ENCODE measurements around the gene TRNT1. TPM values are rescaled to one million over a fixed set of nuclear protein-coding genes. Genes with fewer than 3 reads are reported as not detected.

TRNT1 gene
- total and polyA plus RNA-seq, 2 experiments from 2014 or later: 33.9 to 36.4 TPM

DNA sequence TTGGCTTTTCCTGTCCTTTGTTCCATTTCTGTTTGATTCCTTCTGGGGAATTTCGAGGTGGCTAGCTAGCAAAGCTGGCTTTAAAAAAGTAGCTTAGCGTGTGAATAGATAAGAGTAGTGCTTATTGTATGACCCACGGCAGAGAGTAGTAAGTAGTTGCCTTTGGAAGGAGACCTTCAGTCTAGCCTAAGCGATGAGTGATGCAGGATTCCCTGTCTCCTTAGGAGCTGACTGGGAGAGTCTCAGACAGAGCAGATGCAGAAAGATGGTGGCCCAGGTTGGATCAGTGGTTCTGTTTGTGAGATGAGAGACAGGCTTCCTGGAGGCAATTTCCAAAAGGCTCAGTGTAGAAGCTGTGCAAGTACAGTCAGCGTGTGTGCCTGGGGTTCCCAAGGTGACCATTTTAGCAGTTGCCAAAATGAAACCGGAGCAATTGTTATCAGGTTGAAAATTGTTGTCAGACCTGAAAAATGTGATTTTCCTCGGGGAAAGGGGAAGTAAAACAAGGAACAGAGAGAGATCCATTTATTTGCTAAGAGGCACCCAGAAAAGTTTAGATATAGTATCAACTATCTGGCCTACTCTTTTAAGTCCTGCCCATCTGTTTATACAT lies 15.9 kb upstream of the TRNT1 start:
- Mint-ChIP-seq H3K9me3 (peaks cover 91% of the 10 kb centered on the region), H3K4me1 (no peaks in the 10 kb centered on the region), H3K36me3 (ENCODE audit: low read depth) (peaks cover 19% of the 10 kb centered on the region), H3K27me3 (ENCODE audit: insufficient read depth, low read depth, poor library complexity) (peaks cover 4% of the 10 kb centered on the region), H3K4me3 (no peak overlapping the region), H3K27ac (no peak overlapping the region)
- Histone ChIP-seq H3F3A (replicated peaks; ENCODE audit: low read depth) (no peaks in the 10 kb centered on the region), H3K4me1 (ENCODE audit: insufficient read depth) (peaks cover 16% of the 10 kb centered on the region), H2AFZ (peak overlapping the region; percentile 72; the same call in 1 of the 2 replicates), H3K79me2 (replicated peaks; ENCODE audit: insufficient read depth) (no peaks in the 10 kb centered on the region), H3K27me3 (ENCODE audit: insufficient read depth) (no peaks in the 10 kb centered on the region), H3K4me3 (no peak overlapping the region), H4K20me1 (replicated peaks; ENCODE audit: insufficient read depth) (no peaks in the 10 kb centered on the region), H3K9me2 (ENCODE audit: insufficient read depth) (no peaks in the 10 kb centered on the region), H3K27ac (ENCODE audit: low read depth) (peak overlapping the region; percentile 65; the same call in 1 of the 2 replicates), H3K4me2 (peak overlapping the region; percentile 7), H3K36me3 (ENCODE audit: insufficient read depth) (no peaks in the 10 kb centered on the region)
- no peak for ATAC-seq
- DNase-seq (ENCODE audit: low spot score): peak; percentile 39
- TF ChIP-seq ZNF114 (CRISPR knock-in tag; IDR thresholded peaks at IDR 0.05) (no peak), ZNF331 (CRISPR knock-in tag; IDR thresholded peaks at IDR 0.05; ENCODE audit: low read depth) (no peak), POLR2AphosphoS5 (IDR thresholded peaks at IDR 0.05; ENCODE audit: low read depth) (no peak), EZH2phosphoT487 (IDR thresholded peaks at IDR 0.05; ENCODE audit: unreplicated experiment) (no peak), STAT1 (IDR thresholded peaks at IDR 0.05; ENCODE audit: unreplicated experiment) (no peak), EZH2 (IDR thresholded peaks at IDR 0.05; ENCODE audit: low read depth, unreplicated experiment) (no peak), CREB1 (CRISPR knock-in tag; IDR thresholded peaks at IDR 0.05; ENCODE audit: low read depth) (no peak), JUNB (IDR thresholded peaks at IDR 0.05; ENCODE audit: unreplicated experiment) (no peak), NANOG (IDR thresholded peaks at IDR 0.05; ENCODE audit: borderline replicate concordance) (no peak)
- TF ChIP-seq, protein P1, sequence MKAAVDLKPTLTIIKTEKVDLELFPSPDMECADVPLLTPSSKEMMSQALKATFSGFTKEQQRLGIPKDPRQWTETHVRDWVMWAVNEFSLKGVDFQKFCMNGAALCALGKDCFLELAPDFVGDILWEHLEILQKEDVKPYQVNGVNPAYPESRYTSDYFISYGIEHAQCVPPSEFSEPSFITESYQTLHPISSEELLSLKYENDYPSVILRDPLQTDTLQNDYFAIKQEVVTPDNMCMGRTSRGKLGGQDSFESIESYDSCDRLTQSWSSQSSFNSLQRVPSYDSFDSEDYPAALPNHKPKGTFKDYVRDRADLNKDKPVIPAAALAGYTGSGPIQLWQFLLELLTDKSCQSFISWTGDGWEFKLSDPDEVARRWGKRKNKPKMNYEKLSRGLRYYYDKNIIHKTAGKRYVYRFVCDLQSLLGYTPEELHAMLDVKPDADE (IDR thresholded peaks at IDR 0.05): no peak
- TF ChIP-seq, protein P2, sequence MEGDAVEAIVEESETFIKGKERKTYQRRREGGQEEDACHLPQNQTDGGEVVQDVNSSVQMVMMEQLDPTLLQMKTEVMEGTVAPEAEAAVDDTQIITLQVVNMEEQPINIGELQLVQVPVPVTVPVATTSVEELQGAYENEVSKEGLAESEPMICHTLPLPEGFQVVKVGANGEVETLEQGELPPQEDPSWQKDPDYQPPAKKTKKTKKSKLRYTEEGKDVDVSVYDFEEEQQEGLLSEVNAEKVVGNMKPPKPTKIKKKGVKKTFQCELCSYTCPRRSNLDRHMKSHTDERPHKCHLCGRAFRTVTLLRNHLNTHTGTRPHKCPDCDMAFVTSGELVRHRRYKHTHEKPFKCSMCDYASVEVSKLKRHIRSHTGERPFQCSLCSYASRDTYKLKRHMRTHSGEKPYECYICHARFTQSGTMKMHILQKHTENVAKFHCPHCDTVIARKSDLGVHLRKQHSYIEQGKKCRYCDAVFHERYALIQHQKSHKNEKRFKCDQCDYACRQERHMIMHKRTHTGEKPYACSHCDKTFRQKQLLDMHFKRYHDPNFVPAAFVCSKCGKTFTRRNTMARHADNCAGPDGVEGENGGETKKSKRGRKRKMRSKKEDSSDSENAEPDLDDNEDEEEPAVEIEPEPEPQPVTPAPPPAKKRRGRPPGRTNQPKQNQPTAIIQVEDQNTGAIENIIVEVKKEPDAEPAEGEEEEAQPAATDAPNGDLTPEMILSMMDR (conservative IDR thresholded peaks at IDR 0.05; ENCODE audit: low read depth in 2 of 2): no peak
- TF ChIP-seq, protein P3, sequence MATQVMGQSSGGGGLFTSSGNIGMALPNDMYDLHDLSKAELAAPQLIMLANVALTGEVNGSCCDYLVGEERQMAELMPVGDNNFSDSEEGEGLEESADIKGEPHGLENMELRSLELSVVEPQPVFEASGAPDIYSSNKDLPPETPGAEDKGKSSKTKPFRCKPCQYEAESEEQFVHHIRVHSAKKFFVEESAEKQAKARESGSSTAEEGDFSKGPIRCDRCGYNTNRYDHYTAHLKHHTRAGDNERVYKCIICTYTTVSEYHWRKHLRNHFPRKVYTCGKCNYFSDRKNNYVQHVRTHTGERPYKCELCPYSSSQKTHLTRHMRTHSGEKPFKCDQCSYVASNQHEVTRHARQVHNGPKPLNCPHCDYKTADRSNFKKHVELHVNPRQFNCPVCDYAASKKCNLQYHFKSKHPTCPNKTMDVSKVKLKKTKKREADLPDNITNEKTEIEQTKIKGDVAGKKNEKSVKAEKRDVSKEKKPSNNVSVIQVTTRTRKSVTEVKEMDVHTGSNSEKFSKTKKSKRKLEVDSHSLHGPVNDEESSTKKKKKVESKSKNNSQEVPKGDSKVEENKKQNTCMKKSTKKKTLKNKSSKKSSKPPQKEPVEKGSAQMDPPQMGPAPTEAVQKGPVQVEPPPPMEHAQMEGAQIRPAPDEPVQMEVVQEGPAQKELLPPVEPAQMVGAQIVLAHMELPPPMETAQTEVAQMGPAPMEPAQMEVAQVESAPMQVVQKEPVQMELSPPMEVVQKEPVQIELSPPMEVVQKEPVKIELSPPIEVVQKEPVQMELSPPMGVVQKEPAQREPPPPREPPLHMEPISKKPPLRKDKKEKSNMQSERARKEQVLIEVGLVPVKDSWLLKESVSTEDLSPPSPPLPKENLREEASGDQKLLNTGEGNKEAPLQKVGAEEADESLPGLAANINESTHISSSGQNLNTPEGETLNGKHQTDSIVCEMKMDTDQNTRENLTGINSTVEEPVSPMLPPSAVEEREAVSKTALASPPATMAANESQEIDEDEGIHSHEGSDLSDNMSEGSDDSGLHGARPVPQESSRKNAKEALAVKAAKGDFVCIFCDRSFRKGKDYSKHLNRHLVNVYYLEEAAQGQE (IDR thresholded peaks at IDR 0.05; ENCODE audit: unreplicated experiment): no peak
- TF ChIP-seq, protein P4, sequence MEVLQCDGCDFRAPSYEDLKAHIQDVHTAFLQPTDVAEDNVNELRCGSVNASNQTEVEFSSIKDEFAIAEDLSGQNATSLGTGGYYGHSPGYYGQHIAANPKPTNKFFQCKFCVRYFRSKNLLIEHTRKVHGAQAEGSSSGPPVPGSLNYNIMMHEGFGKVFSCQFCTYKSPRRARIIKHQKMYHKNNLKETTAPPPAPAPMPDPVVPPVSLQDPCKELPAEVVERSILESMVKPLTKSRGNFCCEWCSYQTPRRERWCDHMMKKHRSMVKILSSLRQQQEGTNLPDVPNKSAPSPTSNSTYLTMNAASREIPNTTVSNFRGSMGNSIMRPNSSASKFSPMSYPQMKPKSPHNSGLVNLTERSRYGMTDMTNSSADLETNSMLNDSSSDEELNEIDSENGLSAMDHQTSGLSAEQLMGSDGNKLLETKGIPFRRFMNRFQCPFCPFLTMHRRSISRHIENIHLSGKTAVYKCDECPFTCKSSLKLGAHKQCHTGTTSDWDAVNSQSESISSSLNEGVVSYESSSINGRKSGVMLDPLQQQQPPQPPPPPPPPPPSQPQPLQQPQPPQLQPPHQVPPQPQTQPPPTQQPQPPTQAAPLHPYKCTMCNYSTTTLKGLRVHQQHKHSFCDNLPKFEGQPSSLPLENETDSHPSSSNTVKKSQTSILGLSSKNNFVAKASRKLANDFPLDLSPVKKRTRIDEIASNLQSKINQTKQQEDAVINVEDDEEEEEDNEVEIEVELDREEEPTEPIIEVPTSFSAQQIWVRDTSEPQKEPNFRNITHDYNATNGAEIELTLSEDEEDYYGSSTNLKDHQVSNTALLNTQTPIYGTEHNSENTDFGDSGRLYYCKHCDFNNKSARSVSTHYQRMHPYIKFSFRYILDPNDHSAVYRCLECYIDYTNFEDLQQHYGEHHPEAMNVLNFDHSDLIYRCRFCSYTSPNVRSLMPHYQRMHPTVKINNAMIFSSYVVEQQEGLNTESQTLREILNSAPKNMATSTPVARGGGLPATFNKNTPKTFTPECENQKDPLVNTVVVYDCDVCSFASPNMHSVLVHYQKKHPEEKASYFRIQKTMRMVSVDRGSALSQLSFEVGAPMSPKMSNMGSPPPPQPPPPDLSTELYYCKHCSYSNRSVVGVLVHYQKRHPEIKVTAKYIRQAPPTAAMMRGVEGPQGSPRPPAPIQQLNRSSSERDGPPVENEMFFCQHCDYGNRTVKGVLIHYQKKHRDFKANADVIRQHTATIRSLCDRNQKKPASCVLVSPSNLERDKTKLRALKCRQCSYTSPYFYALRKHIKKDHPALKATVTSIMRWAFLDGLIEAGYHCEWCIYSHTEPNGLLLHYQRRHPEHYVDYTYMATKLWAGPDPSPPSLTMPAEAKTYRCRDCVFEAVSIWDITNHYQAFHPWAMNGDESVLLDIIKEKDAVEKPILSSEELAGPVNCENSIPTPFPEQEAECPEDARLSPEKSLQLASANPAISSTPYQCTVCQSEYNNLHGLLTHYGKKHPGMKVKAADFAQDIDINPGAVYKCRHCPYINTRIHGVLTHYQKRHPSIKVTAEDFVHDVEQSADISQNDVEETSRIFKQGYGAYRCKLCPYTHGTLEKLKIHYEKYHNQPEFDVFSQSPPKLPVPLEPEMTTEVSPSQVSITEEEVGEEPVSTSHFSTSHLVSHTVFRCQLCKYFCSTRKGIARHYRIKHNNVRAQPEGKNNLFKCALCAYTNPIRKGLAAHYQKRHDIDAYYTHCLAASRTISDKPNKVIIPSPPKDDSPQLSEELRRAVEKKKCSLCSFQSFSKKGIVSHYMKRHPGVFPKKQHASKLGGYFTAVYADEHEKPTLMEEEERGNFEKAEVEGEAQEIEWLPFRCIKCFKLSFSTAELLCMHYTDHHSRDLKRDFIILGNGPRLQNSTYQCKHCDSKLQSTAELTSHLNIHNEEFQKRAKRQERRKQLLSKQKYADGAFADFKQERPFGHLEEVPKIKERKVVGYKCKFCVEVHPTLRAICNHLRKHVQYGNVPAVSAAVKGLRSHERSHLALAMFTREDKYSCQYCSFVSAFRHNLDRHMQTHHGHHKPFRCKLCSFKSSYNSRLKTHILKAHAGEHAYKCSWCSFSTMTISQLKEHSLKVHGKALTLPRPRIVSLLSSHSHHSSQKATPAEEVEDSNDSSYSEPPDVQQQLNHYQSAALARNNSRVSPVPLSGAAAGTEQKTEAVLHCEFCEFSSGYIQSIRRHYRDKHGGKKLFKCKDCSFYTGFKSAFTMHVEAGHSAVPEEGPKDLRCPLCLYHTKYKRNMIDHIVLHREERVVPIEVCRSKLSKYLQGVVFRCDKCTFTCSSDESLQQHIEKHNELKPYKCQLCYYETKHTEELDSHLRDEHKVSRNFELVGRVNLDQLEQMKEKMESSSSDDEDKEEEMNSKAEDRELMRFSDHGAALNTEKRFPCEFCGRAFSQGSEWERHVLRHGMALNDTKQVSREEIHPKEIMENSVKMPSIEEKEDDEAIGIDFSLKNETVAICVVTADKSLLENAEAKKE (CRISPR knock-in tag; IDR thresholded peaks at IDR 0.05): no peak
